GM19238 (cell line): ENCODE data around the gene OR10T2.
"Not testable (repeated sequence)": the region's sequence is repeated elsewhere in the genome, so short reads cannot be mapped to it uniquely, and the experiment has no call there.

Experiments used
- DNase-seq: peaks from one replicate; pipeline ENCODE4 v3.0.0; 2011; ENCODE audit warnings: low spot score; ENCODE audit not compliant: insufficient read length

The OR10T2 gene

DNA sequence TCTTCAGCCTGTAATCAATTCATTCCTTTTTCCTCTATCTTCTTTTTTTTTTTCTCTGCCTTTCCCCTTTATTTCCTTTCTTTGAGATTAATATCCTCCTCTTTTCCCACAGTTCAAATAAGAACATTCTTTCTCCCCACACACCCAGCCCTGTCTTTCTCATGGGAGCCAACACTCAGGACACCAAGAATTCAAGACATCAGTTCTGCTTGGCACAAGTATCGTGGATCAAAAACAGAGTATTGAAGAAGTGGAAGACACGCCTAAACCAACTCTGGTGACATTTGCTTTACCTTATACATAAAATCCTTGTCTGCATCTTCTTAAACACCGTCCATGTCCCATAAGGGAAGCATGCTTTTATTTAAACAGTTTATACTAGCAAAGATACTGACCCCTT lies 42.6 kb downstream of the OR10T2 start:
- DNase-seq, result no peak

- no peak for DNase-seq
Measured at GRCh38 chr1:158355773-158356285, 43.4 kb downstream of the OR10T2 start.

- DNase-seq, result no peak
Measured at GRCh38 chr1:158354255-158354654, 45.0 kb downstream of the OR10T2 start.

DNA sequence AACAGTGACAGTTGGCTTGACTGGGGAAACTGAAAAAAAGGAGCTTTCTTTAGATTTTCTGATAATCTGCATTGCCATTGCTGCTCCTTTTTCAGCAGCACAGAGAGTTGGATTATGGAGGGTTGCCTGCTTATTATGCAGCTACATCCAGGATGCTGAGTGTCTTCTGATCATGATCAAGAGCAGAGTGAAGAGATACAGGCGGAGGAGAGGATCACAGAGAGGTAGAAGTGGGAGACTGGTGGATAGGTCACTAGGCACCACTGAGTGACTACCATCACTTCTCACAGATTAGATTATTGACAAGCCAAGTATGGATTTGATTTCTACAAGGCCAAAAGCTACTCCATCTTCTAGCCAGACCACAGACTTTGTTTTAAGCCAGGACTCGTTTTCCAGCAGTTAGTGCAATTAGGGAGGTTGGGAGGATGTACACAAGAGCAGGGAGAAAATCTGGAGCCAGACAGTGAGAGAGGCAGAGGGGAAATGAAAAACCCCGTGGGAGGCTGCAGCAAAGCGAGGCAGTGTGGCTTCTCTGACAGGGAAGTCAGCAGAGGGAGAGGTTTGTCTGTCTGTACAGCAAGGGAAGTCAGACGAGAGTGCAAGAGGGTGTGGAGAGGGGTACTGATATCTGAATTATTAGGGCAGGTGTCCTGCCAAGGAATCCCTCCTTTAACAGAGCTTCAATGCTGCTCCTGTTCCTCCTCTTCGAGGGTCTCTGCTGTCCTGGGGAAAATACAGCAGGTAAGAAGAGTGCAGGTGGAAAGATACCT lies 45.8 kb downstream of the OR10T2 start, which contains the start of gene CD1E:
TSS of gene CD1E (plus strand) at position 592 of the 773 bp plus-strand sequence. CDS start at position 687, 95 bp downstream.
- DNase-seq, result no peak

- DNase-seq, result not testable (repeated sequence)
Measured at GRCh38 chr1:158348946-158349345, 50.3 kb downstream of the OR10T2 start.
